IMR-90 (cell line): Measurements from ENCODE around the gene HMX3. TPM values are rescaled to one million over a fixed set of nuclear protein-coding genes. Genes with fewer than 3 reads are reported as not detected.

ENCODE experiments used
- ATAC-seq: fragments of 200-7000 bp; cut with Tn5 transposase; 2 replicates; pipeline ENCODE4 v1.9.1; 2020; ENCODE audit warnings: low read depth, mild to moderate bottlenecking, moderate library complexity
- BruUV-seq: library from RNA; stranded (reverse); fragments of 400-500 nt; replicated peaks from 2 replicates; lab custom pipeline; 2021; lab: Mats Ljungman, UMichigan
- CTCF ChIA-PET: fragments of 300-600 bp; formaldehyde crosslinking; extraction: SDS; loops from one replicate; lab custom pipeline; 2021; ENCODE audit warnings: antibody characterized with exemption; lab: Yijun Ruan, JAX
- POLR2A ChIA-PET: fragments of 300-600 bp; sonication (Branson Sonifier 250); formaldehyde crosslinking; loops from one replicate; lab custom pipeline; 2022; ENCODE audit warnings: antibody characterized with exemption; ENCODE audit not compliant: unreplicated experiment; lab: Charles Lee
- DNase-seq: peaks from one replicate; pipeline ENCODE4 v3.0.0; 2013
- H2AFZ ChIP-seq: replicated peaks from 2 replicates; pipeline ENCODE3; 2013; ENCODE audit warnings: low read length, mild to moderate bottlenecking; ENCODE audit not compliant: poor library complexity
- H2AK5ac ChIP-seq: 2 replicates; pipeline ENCODE4 v1.6.1; 2013; ENCODE audit warnings: low read depth, low read length, inconsistent platforms
- H2AK9ac ChIP-seq: replicated peaks from 2 replicates; pipeline ENCODE3; 2013; ENCODE audit warnings: mild to moderate bottlenecking, low read depth, low read length, moderate library complexity; ENCODE audit not compliant: poor library complexity
- H2BK120ac ChIP-seq: 2 replicates; pipeline ENCODE4 v1.6.1; 2013; ENCODE audit warnings: low read depth, low read length, inconsistent platforms
- H2BK15ac ChIP-seq: 3 replicates; pipeline ENCODE4 v1.6.1; 2013; ENCODE audit warnings: low read depth, low read length, inconsistent platforms
- H2BK20ac ChIP-seq: 2 replicates; pipeline ENCODE4 v1.6.1; 2013; ENCODE audit warnings: low read depth, mild to moderate bottlenecking, inconsistent platforms, low read length, moderate library complexity
- H2BK5ac ChIP-seq: 2 replicates; pipeline ENCODE4 v1.6.1; 2013; ENCODE audit warnings: mild to moderate bottlenecking, low read depth, low read length, inconsistent platforms; ENCODE audit not compliant: poor library complexity, severe bottlenecking
- H3K14ac ChIP-seq: replicated peaks from 2 replicates; pipeline ENCODE4 v1.6.1; 2013; ENCODE audit warnings: low read depth, low read length, inconsistent platforms
- H3K18ac ChIP-seq: 2 replicates; pipeline ENCODE4 v1.6.1; 2013; ENCODE audit warnings: low read depth, low read length, control low read depth
- H3K23ac ChIP-seq: 2 replicates; pipeline ENCODE4 v1.6.1; 2013; ENCODE audit warnings: low read depth, low read length, inconsistent platforms
- H3K27ac ChIP-seq: 2 replicates; pipeline ENCODE4 v1.5.1; 2013; ENCODE audit warnings: mild to moderate bottlenecking, control low read depth, low read length; ENCODE audit not compliant: insufficient read depth
- H3K27me3 ChIP-seq: 2 replicates; pipeline ENCODE4 v1.6.1; 2013; ENCODE audit warnings: low read length; ENCODE audit not compliant: control insufficient read depth, insufficient read depth
- H3K36me3 ChIP-seq: 2 replicates; pipeline ENCODE4 v1.6.1; 2013; ENCODE audit warnings: low read length, mixed read lengths; ENCODE audit not compliant: control insufficient read depth, insufficient read depth
- H3K4ac ChIP-seq: 2 replicates; pipeline ENCODE4 v1.6.1; 2013; ENCODE audit warnings: low read depth, low read length, inconsistent platforms
- H3K4me1 ChIP-seq: 2 replicates; pipeline ENCODE4 v1.6.1; 2013; ENCODE audit warnings: low read length, mixed read lengths; ENCODE audit not compliant: control insufficient read depth, insufficient read depth
- H3K4me2 ChIP-seq: 2 replicates; pipeline ENCODE4 v1.6.1; 2013; ENCODE audit warnings: low read depth, mild to moderate bottlenecking, control low read depth, low read length, moderate library complexity
- H3K4me3 ChIP-seq: 2 replicates; pipeline ENCODE4 v1.5.1; 2013; ENCODE audit warnings: low read depth, mild to moderate bottlenecking, control low read depth, low read length, moderate library complexity; ENCODE audit not compliant: insufficient read depth
- H3K56ac ChIP-seq: 2 replicates; pipeline ENCODE4 v1.6.1; 2013; ENCODE audit warnings: low read length, inconsistent platforms; ENCODE audit not compliant: insufficient read depth; ENCODE audit errors: extremely low read depth
- H3K79me1 ChIP-seq, 2 experiments: 2 replicates each; pipeline ENCODE4 v1.6.1; 2013; ENCODE audit warnings: low read length in 2 of 2, inconsistent platforms in 1 of 2, low read depth in 1 of 2
- H3K9ac ChIP-seq: 2 replicates; pipeline ENCODE4 v1.6.1; 2013; ENCODE audit warnings: low read depth, low read length, control low read depth
- H3K9me1 ChIP-seq: 2 replicates; pipeline ENCODE4 v1.6.1; 2013; ENCODE audit warnings: low read length, inconsistent platforms; ENCODE audit not compliant: insufficient read depth
- H3K9me3 ChIP-seq: 2 replicates; pipeline ENCODE4 v1.6.1; 2013; ENCODE audit warnings: low read length; ENCODE audit not compliant: control insufficient read depth, insufficient read depth
- H4K20me1 ChIP-seq: 2 replicates; pipeline ENCODE4 v1.6.1; 2013; ENCODE audit warnings: low read length, inconsistent platforms; ENCODE audit not compliant: insufficient read depth
- H4K5ac ChIP-seq: 2 replicates; pipeline ENCODE4 v1.6.1; 2013; ENCODE audit warnings: mild to moderate bottlenecking, low read depth, low read length, control low read depth
- H4K8ac ChIP-seq, 2 experiments: 2 replicates each; pipeline ENCODE4 v1.6.1; 2013; ENCODE audit warnings: low read depth in 2 of 2, low read length in 2 of 2, control low read depth in 1 of 2, inconsistent platforms in 1 of 2
- H4K91ac ChIP-seq: 2 replicates; pipeline ENCODE4 v1.6.1; 2013; ENCODE audit warnings: low read depth, low read length, inconsistent platforms; ENCODE audit not compliant: insufficient read depth
- BHLHE40 ChIP-seq: fragments of 150-350 bp; IDR thresholded peaks from 2 replicates; pipeline ENCODE4 v1.6.1; 2016; ENCODE audit warnings: mild to moderate bottlenecking, low read depth, low read length
- CEBPB ChIP-seq: IDR thresholded peaks from 2 replicates; pipeline ENCODE4 v1.6.1; 2012; ENCODE audit warnings: low read depth, low read length, improper control_type of control experiment
- CHD1 ChIP-seq: IDR thresholded peaks from 2 replicates; pipeline ENCODE4 v1.6.1; 2012; ENCODE audit warnings: low read depth, low read length, improper control_type of control experiment
- CTCF ChIP-seq: conservative IDR thresholded peaks from 2 replicates; pipeline ENCODE4 v1.5.1; 2012; ENCODE audit warnings: mild to moderate bottlenecking, low read depth, low read length, improper control_type of control experiment
- ELK1 ChIP-seq: fragments of 150-350 bp; IDR thresholded peaks from 2 replicates; pipeline ENCODE4 v1.6.1; 2016; ENCODE audit warnings: low read depth, mild to moderate bottlenecking, low read length, moderate library complexity, borderline replicate concordance
- FOS ChIP-seq: fragments of 150-350 bp; IDR thresholded peaks from 2 replicates; pipeline ENCODE4 v1.6.1; 2016; ENCODE audit warnings: low read depth, low read length
- MAFK ChIP-seq: IDR thresholded peaks from 2 replicates; pipeline ENCODE4 v1.6.1; 2012; ENCODE audit warnings: low read depth, low read length, improper control_type of control experiment
- MAZ ChIP-seq: IDR thresholded peaks from 2 replicates; pipeline ENCODE4 v1.6.1; 2012; ENCODE audit warnings: low read depth, mild to moderate bottlenecking, low read length, improper control_type of control experiment, moderate library complexity, borderline replicate concordance
- MXI1 ChIP-seq: IDR thresholded peaks from 2 replicates; pipeline ENCODE4 v1.6.1; 2012; ENCODE audit warnings: low read depth, mild to moderate bottlenecking, low read length, moderate library complexity, borderline replicate concordance
- NFE2L2 ChIP-seq: fragments of 150-350 bp; IDR thresholded peaks from 2 replicates; pipeline ENCODE4 v1.6.1; 2016; ENCODE audit warnings: low read depth, mild to moderate bottlenecking, low read length
- POLR2A ChIP-seq: IDR thresholded peaks from 2 replicates; pipeline ENCODE4 v1.6.1; 2012; ENCODE audit warnings: mild to moderate bottlenecking, low read depth, low read length
- RAD21 ChIP-seq: IDR thresholded peaks from 2 replicates; pipeline ENCODE4 v1.6.1; 2012; ENCODE audit warnings: low read length, improper control_type of control experiment
- RCOR1 ChIP-seq: IDR thresholded peaks from 2 replicates; pipeline ENCODE4 v1.6.1; 2012; ENCODE audit warnings: mild to moderate bottlenecking, low read length, improper control_type of control experiment; ENCODE audit not compliant: insufficient replicate concordance
- RFX5 ChIP-seq: IDR thresholded peaks from 2 replicates; pipeline ENCODE4 v1.8.0; 2012; ENCODE audit warnings: low read depth, mild to moderate bottlenecking, low read length, moderate library complexity
- SMC3 ChIP-seq: fragments of 150-350 bp; IDR thresholded peaks from 2 replicates; pipeline ENCODE4 v1.6.1; 2016; ENCODE audit warnings: low read depth, mild to moderate bottlenecking, antibody characterized with exemption, low read length, moderate library complexity
- USF2 ChIP-seq: fragments of 150-350 bp; IDR thresholded peaks from 2 replicates; pipeline ENCODE4 v1.6.1; 2017; ENCODE audit warnings: mild to moderate bottlenecking, antibody characterized with exemption, low read length, low read depth
- WGBS, 2 experiments: methylation state at CpG; one replicate each; pipeline versions ENCODE4 v1.1.5 to v1.1.7; 2013; ENCODE audit warnings: missing lambda C conversion rate in 2 of 2; ENCODE audit not compliant: insufficient read length in 1 of 2; ENCODE audit errors: extremely low coverage in 2 of 2; 5-methylcytosine and 5-hydroxymethylcytosine counted together
- dilution Hi-C: fragments of 300-500 bp; cut with HindIII; formaldehyde crosslinking; loops from one replicate; pipeline ENCODE4 v1.14.3; 2018; ENCODE audit warnings: low sequenced_read_pairs; ENCODE audit not compliant: unreplicated experiment
- in situ Hi-C: fragments of 300-500 bp; cut with MboI; formaldehyde crosslinking; loops from 3 replicates; pipeline ENCODE4 v1.14.3; 2019; ENCODE audit warnings: low sequenced_read_pairs, inconsistent platforms, mixed read lengths
- intact Hi-C: fragments of 100-400 bp; cut with micrococcal nuclease; formaldehyde crosslinking; loops from 2 replicates; pipeline ENCODE4 v1.10.0; 2022
- polyA plus RNA-seq, 3 experiments: library from polyadenylated mRNA; depleted of rRNA; stranded (reverse); fragments of >200 nt; gene quantifications; 2 replicates each; pipeline ENCODE4 v1.2.3, GENCODE V29; 2012; ENCODE audit warnings: low replicate concordance in 1 of 3
- total RNA-seq: library from RNA; depleted of rRNA; stranded (reverse); fragments of >200 nt; gene quantifications from 2 replicates; pipeline ENCODE4 v1.2.3, GENCODE V29; 2012

Gene HMX3
- total and polyA plus RNA-seq, 2 of the 4 experiments (the other 2 are of a cell fraction): not detected

GRCh38 chr10:123145542-123146012 lies 9.8 kb downstream of the HMX3 start:
- H3K9me1 ChIP-seq: no peaks in the 10 kb centered on the region; the same call in 1 of the 2 replicates
- H2AFZ ChIP-seq: no peak overlapping the region
- TF ChIP-seq RAD21 (no peak), FOS (no peak), RCOR1 (no peak), MAZ (no peak), MAFK (no peak), SMC3 (no peak), CEBPB (no peak), POLR2A (no peak), RFX5 (no peak), CTCF (no peak), NFE2L2 (no peak), ELK1 (no peak), CHD1 (no peak), BHLHE40 (no peak), USF2 (no peak), MXI1 (no peak)
- in situ Hi-C loops: loop anchor here (25.0 kb wide), 1 partner anchor 1242 kb away; no protein-coding TSS in a partner anchor
- POLR2A ChIA-PET: interaction anchor here (0.6 kb wide), 1 partner anchor 803 kb away, joined by 4 read pairs; no protein-coding TSS in a partner anchor
- no peaks in the 10 kb centered on the region for H3K79me1 ChIP-seq
- no peak overlapping the region for H4K8ac ChIP-seq
- ATAC-seq (no peak), DNase-seq (no peak)
- dilution Hi-C loops: no loop called here
- no peaks in the 10 kb centered on the region for H3K36me3 ChIP-seq
- no peak overlapping the region for H2BK15ac ChIP-seq
- no peak overlapping the region for H3K4ac ChIP-seq
- H3K56ac ChIP-seq: no peak overlapping the region
- no peak overlapping the region for H3K23ac ChIP-seq
- 0 out of 2 replicates have a peak, but pooled peaks cover 3% of the 10 kb centered on the region for H4K20me1 ChIP-seq
- no peak overlapping the region for H4K5ac ChIP-seq
- peaks cover 100% of the 10 kb centered on the region for H3K27me3 ChIP-seq
- no peak overlapping the region for H2BK120ac ChIP-seq
- H2BK20ac ChIP-seq: no peak overlapping the region
- no peak overlapping the region for H3K18ac ChIP-seq
- H2AK9ac ChIP-seq: no peak overlapping the region
- no peaks in the 10 kb centered on the region for H3K4me1 ChIP-seq
- H3K27ac ChIP-seq: no peak overlapping the region
- no CpG with 5 or more reads among the region's 14 CpGs for WGBS, 2 experiments
- H2AK5ac ChIP-seq: no peak overlapping the region
- CTCF ChIA-PET: interaction anchor here (0.6 kb wide), 1 partner anchor 119 kb away, joined by 3 read pairs; no protein-coding TSS in a partner anchor
- intact Hi-C loops: no loop called here
- no peak overlapping the region for H3K4me3 ChIP-seq
- no TSS peak for BruUV-seq
- H3K9ac ChIP-seq: no peak overlapping the region
- no peak overlapping the region for H3K4me2 ChIP-seq
- H2BK5ac ChIP-seq: no peak overlapping the region
- H3K9me3 ChIP-seq: peaks cover 8% of the 10 kb centered on the region
- no peak overlapping the region for H4K91ac ChIP-seq
- no peak overlapping the region for H3K14ac ChIP-seq
